ENCODE data around the gene OR51B2.
"Not testable (repeated sequence)": the region's sequence is repeated elsewhere in the genome, so short reads cannot be mapped to it uniquely, and the experiment has no call there.

The OR51B2 gene

GRCh38 chr11:5362017-5362625, 38.0 kb upstream of the OR51B2 start:
- H3K36me3 ChIP-seq = no peaks in the 10 kb centered on the region
- no peak overlapping the region for H3K9ac ChIP-seq
- peaks cover 4 to 14% (median 10%) of the 10 kb centered on the region in 10 experiments; a peak in 16 of 20 replicates for H3K4me1 ChIP-seq
- H4K20me1 ChIP-seq = no peaks in the 10 kb centered on the region
- no peak overlapping the region for H3K4me2 ChIP-seq
- H3K4me3 ChIP-seq = no peak overlapping the region
- TF ChIP-seq Cebpa-rat (IDR thresholded peaks at IDR 0.05) = no peak
- no peaks in the 10 kb centered on the region for H3K27me3 ChIP-seq
- no peak overlapping the region for H3K27ac ChIP-seq
- peaks cover 0 to 5% (median 0%) of the 10 kb centered on the region in 11 experiments; a peak in 3 of 22 replicates for H3K9me3 ChIP-seq (replicated peaks in 1 of 11)

GRCh38 chr11:5356031-5356430, 31.9 kb upstream of the OR51B2 start:
- not testable (repeated sequence) for H3K9ac ChIP-seq; H3K4me1 ChIP-seq; H3K4me3 ChIP-seq; H3K27ac ChIP-seq; H3K36me3 ChIP-seq; H3K27me3 ChIP-seq; H3K4me2 ChIP-seq; H4K20me1 ChIP-seq; H3K9me3 ChIP-seq (replicated peaks in 1 of 11)

- no peaks in the 10 kb centered on the region for H4K20me1 ChIP-seq
- no peak within 1 kb of the TSS for H3K4me2 ChIP-seq
- TF ChIP-seq Cebpa-rat (IDR thresholded peaks at IDR 0.05) = no peak
- H3K27ac ChIP-seq = no peak within 1 kb of the TSS
- H3K9me3 ChIP-seq (replicated peaks in 1 of 11) = no peaks in the 10 kb centered on the region
- no peaks in the 10 kb centered on the region for H3K36me3 ChIP-seq
- H3K27me3 ChIP-seq = no peaks in the 10 kb centered on the region
- H3K4me1 ChIP-seq = no peaks in the 10 kb centered on the region
- H3K9ac ChIP-seq = no peak within 1 kb of the TSS
- no peak within 1 kb of the TSS for H3K4me3 ChIP-seq
Measured at GRCh38 chr11:5351208-5351607, 27.1 kb upstream of the OR51B2 start, which contains the start of gene OR51B6. TSS of gene OR51B6 (plus strand) at chr11:5351508. CDS start at chr11:5351508, 0 bp downstream.

GRCh38 chr11:5349550-5349949, 25.5 kb upstream of the OR51B2 start:
- no peak overlapping the region for H3K4me2 ChIP-seq
- H3K27me3 ChIP-seq = no peaks in the 10 kb centered on the region
- TF ChIP-seq Cebpa-rat (IDR thresholded peaks at IDR 0.05) = no peak
- no peak overlapping the region for H3K27ac ChIP-seq
- no peak overlapping the region for H3K9ac ChIP-seq
- H3K9me3 ChIP-seq (replicated peaks in 1 of 11) = no peaks in the 10 kb centered on the region
- H4K20me1 ChIP-seq = no peaks in the 10 kb centered on the region
- no peak overlapping the region for H3K4me3 ChIP-seq
- no peaks in the 10 kb centered on the region for H3K4me1 ChIP-seq
- H3K36me3 ChIP-seq = no peaks in the 10 kb centered on the region

GRCh38 chr11:5348551-5349194, 24.6 kb upstream of the OR51B2 start:
- no peaks in the 10 kb centered on the region for H3K4me1 ChIP-seq
- no peak overlapping the region for H3K9ac ChIP-seq
- no peak overlapping the region for H3K4me2 ChIP-seq

GRCh38 chr11:5345831-5346230, 21.7 kb upstream of the OR51B2 start:
- no peak overlapping the region for H3K4me2 ChIP-seq
- H4K20me1 ChIP-seq = no peaks in the 10 kb centered on the region
- no peaks in the 10 kb centered on the region for H3K27me3 ChIP-seq
- no peaks in the 10 kb centered on the region for H3K9me3 ChIP-seq (replicated peaks in 1 of 11)
- no peak overlapping the region for H3K4me3 ChIP-seq
- no peak for TF ChIP-seq Cebpa-rat (IDR thresholded peaks at IDR 0.05)
- no peaks in the 10 kb centered on the region for H3K4me1 ChIP-seq
- H3K9ac ChIP-seq = no peak overlapping the region
- no peak overlapping the region for H3K27ac ChIP-seq
- no peaks in the 10 kb centered on the region for H3K36me3 ChIP-seq

More at GRCh38 chr11:5348551-5349194, 24.6 kb upstream of the OR51B2 start:
- no peak for TF ChIP-seq Cebpa-rat (IDR thresholded peaks at IDR 0.05)
- no peak overlapping the region for H3K4me3 ChIP-seq
- H3K27ac ChIP-seq = no peak overlapping the region
- H3K27me3 ChIP-seq = no peaks in the 10 kb centered on the region
- H3K36me3 ChIP-seq = no peaks in the 10 kb centered on the region
- H4K20me1 ChIP-seq = no peaks in the 10 kb centered on the region
- H3K9me3 ChIP-seq (replicated peaks in 1 of 11) = no peaks in the 10 kb centered on the region

GRCh38 chr11:5343474-5344335, 19.6 kb upstream of the OR51B2 start, which contains the start of gene OR51B5:
TSS of gene OR51B5 (minus strand) at chr11:5343524. CDS start at chr11:5343524, 0 bp downstream.
- H3K9ac ChIP-seq = no peak within 1 kb of the TSS
- no peaks in the 10 kb centered on the region for H3K27me3 ChIP-seq
- no peaks in the 10 kb centered on the region for H4K20me1 ChIP-seq
- H3K4me2 ChIP-seq = no peak within 1 kb of the TSS
- no peaks in the 10 kb centered on the region for H3K9me3 ChIP-seq (replicated peaks in 1 of 11)
- TF ChIP-seq Cebpa-rat (IDR thresholded peaks at IDR 0.05) = no peak
- H3K4me1 ChIP-seq = no peaks in the 10 kb centered on the region
- no peak within 1 kb of the TSS for H3K4me3 ChIP-seq
- H3K36me3 ChIP-seq = no peaks in the 10 kb centered on the region
- no peak within 1 kb of the TSS for H3K27ac ChIP-seq

- no peak overlapping the region for H3K9ac ChIP-seq
- H4K20me1 ChIP-seq = no peaks in the 10 kb centered on the region
- H3K36me3 ChIP-seq = no peaks in the 10 kb centered on the region
- no peak for TF ChIP-seq Cebpa-rat (IDR thresholded peaks at IDR 0.05)
- no peaks in the 10 kb centered on the region for H3K27me3 ChIP-seq
- H3K27ac ChIP-seq = no peak overlapping the region
- peaks cover 0 to 8% (median 5%) of the 10 kb centered on the region in 10 experiments; a peak in 8 of 20 replicates for H3K4me1 ChIP-seq
- no peak overlapping the region for H3K4me2 ChIP-seq
- no peak overlapping the region for H3K4me3 ChIP-seq
- no peaks in the 10 kb centered on the region for H3K9me3 ChIP-seq (replicated peaks in 1 of 11)
Measured at GRCh38 chr11:5339771-5340322, 15.8 kb upstream of the OR51B2 start.

GRCh38 chr11:5337253-5337652, 13.2 kb upstream of the OR51B2 start:
- H3K4me3 ChIP-seq, H3K27me3 ChIP-seq, H3K36me3 ChIP-seq: not testable (repeated sequence)

More at GRCh38 chr11:5337253-5337652, 13.2 kb upstream of the OR51B2 start:
- H3K9ac ChIP-seq; H3K4me1 ChIP-seq; H4K20me1 ChIP-seq; H3K9me3 ChIP-seq (replicated peaks in 1 of 11); H3K27ac ChIP-seq; H3K4me2 ChIP-seq: not testable (repeated sequence)
